GM19193 (cell line): ENCODE data around the gene CNKSR1.

Experiments used
- POLR2A ChIP-seq: IDR thresholded peaks from 4 replicates; pipeline ENCODE4 v1.6.1; 2011; ENCODE audit not compliant: insufficient read depth, insufficient read length; ENCODE audit errors: extremely low read depth

The CNKSR1 gene

GRCh38 chr1:26224606-26225005 lies 47.3 kb downstream of the CNKSR1 start:
- no peak for TF ChIP-seq POLR2A

GRCh38 chr1:26225033-26225831 lies 47.9 kb downstream of the CNKSR1 start:
- TF ChIP-seq POLR2A = no peak

GRCh38 chr1:26233903-26234643 lies 56.8 kb downstream of the CNKSR1 start, which contains the start of gene CEP85:
CEP85 (plus strand) TSS chr1:26234200; CDS start chr1:26239784, 5,584 bp downstream.
- peak; percentile 88 for TF ChIP-seq POLR2A

- TF ChIP-seq POLR2A = no peak
These were observed 57.5 kb downstream of the CNKSR1 start for GRCh38 chr1:26234644-26235370.

GRCh38 chr1:26237230-26237966 lies 60.1 kb downstream of the CNKSR1 start:
- TF ChIP-seq POLR2A = no peak
